Body of pancreas (tissue), 4 donors: ENCODE measurements around the gene LPIN2. TPM values are rescaled to one million over a fixed set of nuclear protein-coding genes. Genes with fewer than 3 reads are reported as not detected.

ENCODE experiments used
- ATAC-seq: fragments of 150-250 bp; one replicate; pipeline ENCODE4 v1.9.1; 2016
- DNase-seq, 4 donors: peaks; one replicate each; pipeline ENCODE4 v3.0.0-alpha.2; 2019
- H3K27ac ChIP-seq, 4 donors: fragments of 200-600 bp; sonication (generic); 1 replicate in 3 of 4; 2 replicates in 1 of 4; pipeline versions ENCODE4 v1.5.1 to v1.6.1; 2016 to 2019; ENCODE audit warnings: mild to moderate bottlenecking in 1 of 4, mixed read lengths in 1 of 4, moderate library complexity in 1 of 4
- H3K27me3 ChIP-seq, 2 donors: fragments of 200-600 bp; sonication (generic); one replicate each; pipeline ENCODE4 v1.6.0; 2016; ENCODE audit warnings: mild to moderate bottlenecking in 1 of 2
- H3K36me3 ChIP-seq, 2 donors: fragments of 200-600 bp; sonication (generic); replicated peaks in 1 of 2; 2 replicates each; pipeline ENCODE4 v1.5.1; 2016; ENCODE audit warnings: low read depth in 2 of 2; ENCODE audit not compliant: insufficient read depth in 1 of 2
- H3K4me1 ChIP-seq: fragments of 200-600 bp; sonication (generic); one replicate; pipeline ENCODE4 v1.6.0; 2016
- H3K4me3 ChIP-seq, 2 donors: fragments of 200-600 bp; sonication (generic); 1 replicate in 1 of 2; 2 replicates in 1 of 2; pipeline ENCODE4 v1.5.1; 2016 to 2019
- H3K9me3 ChIP-seq, 3 donors: fragments of 200-600 bp; sonication (generic); 1 replicate in 2 of 3; 2 replicates in 1 of 3; pipeline ENCODE4 v1.5.1; 2016
- POLR2A ChIP-seq, 3 donors: fragments of 450-650 bp; IDR thresholded peaks; one replicate each; pipeline ENCODE4 v1.6.1; 2016; ENCODE audit warnings: antibody characterized with exemption in 3 of 3, mild to moderate bottlenecking in 2 of 3
- WGBS, 2 donors: methylation state at CpG; one replicate each; pipeline ENCODE4 v1.1.5; 2017; 5-methylcytosine and 5-hydroxymethylcytosine counted together
- intact Hi-C: fragments of 100-400 bp; cut with DNase I; formaldehyde crosslinking; loops from one replicate; pipeline ENCODE4 v1.15.1; 2023
- total RNA-seq, 2 donors: library from RNA; depleted of rRNA; stranded (reverse); fragments of >200 nt; gene quantifications; one replicate each; pipeline ENCODE4 v1.1.0, GENCODE V29; 2016
- TF ChIP-seq, protein P1 (sequence below), 7 experiments: fragments of 450-650 bp in 4 of 7; fragments of 200-600 bp in 3 of 7; sonication (generic) in 3 of 7; IDR thresholded peaks; one replicate each; pipeline ENCODE4 v1.5.1; 2016 to 2019; ENCODE audit warnings: antibody characterized with exemption in 7 of 7

The LPIN2 gene
- total RNA-seq, 2 donors from 2014 or later = 10.9 to 35.3 TPM

DNA sequence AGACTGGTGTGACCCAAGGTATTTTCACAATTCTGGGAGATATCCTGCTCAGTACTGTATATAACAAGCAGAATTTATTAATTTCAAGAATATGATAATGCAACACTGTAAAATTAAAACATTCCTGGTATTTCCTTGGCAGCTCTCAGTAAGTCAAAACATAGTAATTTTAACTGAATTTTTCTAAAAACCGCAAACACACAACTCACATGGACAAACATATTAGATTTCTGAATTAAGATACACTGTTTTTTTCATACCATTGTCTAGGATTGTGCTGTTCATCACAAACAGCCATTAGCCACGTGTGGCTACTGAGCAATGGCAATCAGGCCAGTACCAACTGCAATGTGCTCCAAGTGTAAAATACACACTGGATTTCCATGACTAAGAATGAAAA, 29.6 kb downstream of the LPIN2 start:
- H3K36me3 ChIP-seq = no peaks in the 10 kb centered on the region
- no peaks in the 10 kb centered on the region for H3K9me3 ChIP-seq
- intact Hi-C loops = loop anchor here (10.0 kb wide), 1 partner anchor 48 kb away; no protein-coding TSS in a partner anchor
- DNase-seq (no peak), ATAC-seq (no peak)
- H3K4me1 ChIP-seq = peaks cover 80% of the 10 kb centered on the region
- no peaks in the 10 kb centered on the region for H3K27me3 ChIP-seq
- WGBS, 2 donors = 74 to 86% methylated on average over 2 of the region's 2 CpGs
- no peak overlapping the region for H3K4me3 ChIP-seq
- peak overlapping the region in 3 of 4 donors; percentile 27 to 81 (median 50) for H3K27ac ChIP-seq
- no peak for TF ChIP-seq POLR2A (IDR thresholded peaks at IDR 0.05)
- TF ChIP-seq, protein P1, sequence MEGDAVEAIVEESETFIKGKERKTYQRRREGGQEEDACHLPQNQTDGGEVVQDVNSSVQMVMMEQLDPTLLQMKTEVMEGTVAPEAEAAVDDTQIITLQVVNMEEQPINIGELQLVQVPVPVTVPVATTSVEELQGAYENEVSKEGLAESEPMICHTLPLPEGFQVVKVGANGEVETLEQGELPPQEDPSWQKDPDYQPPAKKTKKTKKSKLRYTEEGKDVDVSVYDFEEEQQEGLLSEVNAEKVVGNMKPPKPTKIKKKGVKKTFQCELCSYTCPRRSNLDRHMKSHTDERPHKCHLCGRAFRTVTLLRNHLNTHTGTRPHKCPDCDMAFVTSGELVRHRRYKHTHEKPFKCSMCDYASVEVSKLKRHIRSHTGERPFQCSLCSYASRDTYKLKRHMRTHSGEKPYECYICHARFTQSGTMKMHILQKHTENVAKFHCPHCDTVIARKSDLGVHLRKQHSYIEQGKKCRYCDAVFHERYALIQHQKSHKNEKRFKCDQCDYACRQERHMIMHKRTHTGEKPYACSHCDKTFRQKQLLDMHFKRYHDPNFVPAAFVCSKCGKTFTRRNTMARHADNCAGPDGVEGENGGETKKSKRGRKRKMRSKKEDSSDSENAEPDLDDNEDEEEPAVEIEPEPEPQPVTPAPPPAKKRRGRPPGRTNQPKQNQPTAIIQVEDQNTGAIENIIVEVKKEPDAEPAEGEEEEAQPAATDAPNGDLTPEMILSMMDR (IDR thresholded peaks at IDR 0.05) = no peak

DNA sequence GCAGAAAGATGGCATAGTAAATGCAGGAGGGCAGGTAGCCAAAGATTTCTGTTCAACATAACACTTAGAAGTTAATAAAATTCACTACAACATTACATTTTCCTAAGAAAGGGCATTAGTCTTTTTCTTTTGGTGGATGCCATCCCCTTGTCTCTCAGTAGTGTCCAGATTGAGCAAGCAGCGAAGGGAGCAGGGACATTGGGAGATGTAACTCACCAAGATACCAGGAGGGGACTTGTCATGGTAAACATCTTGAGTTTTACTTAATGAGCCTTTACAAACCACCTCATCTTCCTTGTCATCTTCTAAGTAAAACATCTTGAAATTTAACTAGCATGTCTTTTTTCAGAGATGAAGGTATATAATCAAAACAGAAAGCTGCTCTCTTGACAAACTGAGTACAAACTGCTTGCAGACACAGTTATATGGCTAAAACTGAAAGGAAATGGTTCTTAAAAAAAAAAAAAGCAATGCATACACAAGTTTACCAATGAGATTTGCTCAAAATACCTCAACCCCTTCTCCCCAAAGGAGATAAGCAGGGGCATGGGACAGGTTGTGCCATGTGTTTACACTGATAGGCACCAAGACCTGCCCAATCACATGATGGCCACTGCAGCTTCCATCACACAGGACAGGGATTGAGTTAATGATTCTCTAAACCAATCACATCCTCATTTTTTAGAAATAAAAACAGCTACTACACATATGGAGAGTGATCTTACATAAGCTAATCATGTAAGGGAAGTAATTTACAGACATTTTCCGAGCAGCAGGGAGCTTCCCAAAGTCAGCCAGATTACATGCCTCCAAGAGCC, 30.3 kb downstream of the LPIN2 start:
- intact Hi-C loops = loop anchor here (10.0 kb wide), 1 partner anchor 48 kb away; no protein-coding TSS in a partner anchor
- peak in 1 of 3 donors; percentile 18 for TF ChIP-seq POLR2A (IDR thresholded peaks at IDR 0.05)
- TF ChIP-seq, protein P1 (IDR thresholded peaks at IDR 0.05) = no peak
- H3K27ac ChIP-seq = peak overlapping the region in 3 of 4 donors; percentile 27 to 81 (median 50)
- 45 to 54% methylated on average over 2 of the region's 2 CpGs for WGBS, 2 donors
- ATAC-seq (no peak), DNase-seq (peak in 2 of 4 donors; percentile 45 to 50)
- no peak overlapping the region for H3K4me3 ChIP-seq
- peaks cover 86% of the 10 kb centered on the region for H3K4me1 ChIP-seq
- H3K27me3 ChIP-seq = no peaks in the 10 kb centered on the region
- no peaks in the 10 kb centered on the region for H3K36me3 ChIP-seq
- H3K9me3 ChIP-seq = no peaks in the 10 kb centered on the region

DNA sequence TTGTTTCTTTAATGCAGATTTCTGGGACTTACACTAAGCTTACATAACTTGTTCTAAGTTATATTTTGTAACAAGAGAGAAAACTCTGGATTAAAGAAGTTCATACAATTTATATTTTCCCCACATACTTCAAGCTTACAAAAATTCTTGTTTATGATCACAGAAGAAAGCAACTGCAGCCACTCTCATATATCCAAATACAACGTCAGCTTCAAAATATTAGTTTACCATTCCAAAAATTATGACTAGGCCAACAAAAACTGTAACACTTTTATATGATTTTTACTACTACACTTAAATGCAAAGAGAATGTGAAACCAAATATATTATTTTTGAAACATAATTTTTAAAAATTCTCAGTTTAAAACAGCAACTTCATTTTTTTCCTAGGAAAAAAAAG, 30.9 kb downstream of the LPIN2 start:
- 42 to 47% methylated on average over 1 of the region's 1 CpG for WGBS, 2 donors
- no peaks in the 10 kb centered on the region for H3K27me3 ChIP-seq
- H3K4me1 ChIP-seq = peaks cover 92% of the 10 kb centered on the region
- no peak overlapping the region for H3K4me3 ChIP-seq
- peak overlapping the region in 3 of 4 donors; percentile 50 to 81 (median 70) for H3K27ac ChIP-seq
- no peaks in the 10 kb centered on the region for H3K9me3 ChIP-seq
- H3K36me3 ChIP-seq = no peaks in the 10 kb centered on the region
- no peak for ATAC-seq
- TF ChIP-seq POLR2A (IDR thresholded peaks at IDR 0.05) = no peak
- TF ChIP-seq, protein P1 (IDR thresholded peaks at IDR 0.05) = no peak
- no peak for DNase-seq
- intact Hi-C loops = loop anchor here (10.0 kb wide), 1 partner anchor 47 kb away; no protein-coding TSS in a partner anchor

DNA sequence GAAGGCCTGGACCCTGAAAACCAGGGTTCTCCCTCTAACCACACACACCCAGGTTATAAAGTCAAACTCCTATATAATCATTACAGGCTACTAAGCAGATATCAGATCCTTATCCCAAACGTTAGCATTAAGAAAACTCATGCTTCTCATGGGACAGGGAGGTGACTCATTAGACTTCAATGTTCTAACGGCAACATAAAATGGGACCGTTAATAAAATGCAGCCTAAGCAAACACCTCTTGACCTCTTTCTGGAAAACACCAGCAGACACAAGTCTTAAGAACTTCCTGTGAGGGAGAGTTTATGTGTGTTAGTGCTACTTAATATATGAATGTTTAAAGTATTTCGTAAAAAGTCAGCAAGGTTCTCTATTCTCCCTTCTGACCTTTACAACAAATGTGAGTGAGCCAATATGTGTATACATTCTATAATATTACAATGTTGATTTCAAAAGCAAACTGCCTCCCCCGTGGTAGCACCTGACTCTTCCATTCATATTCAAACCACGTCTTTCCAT, 31.7 kb downstream of the LPIN2 start:
- 17 to 23% methylated on average over 6 of the region's 6 CpGs for WGBS, 2 donors
- Histone ChIP-seq H3K36me3 (no peaks in the 10 kb centered on the region), H3K9me3 (no peaks in the 10 kb centered on the region), H3K4me1 (peaks cover 100% of the 10 kb centered on the region), H3K27ac (peak overlapping the region; percentile 50 to 81 (median 62)), H3K27me3 (no peaks in the 10 kb centered on the region), H3K4me3 (no peak overlapping the region)
- no peak for TF ChIP-seq POLR2A (IDR thresholded peaks at IDR 0.05)
- TF ChIP-seq, protein P1 (IDR thresholded peaks at IDR 0.05) = no peak
- intact Hi-C loops = loop anchor here (10.0 kb wide), 1 partner anchor 46 kb away; no protein-coding TSS in a partner anchor
- no peak for ATAC-seq
- DNase-seq = no peak
